Thoracic aorta (tissue), 2 donors: ENCODE data around the gene SNORC. TPM values are rescaled to one million over a fixed set of nuclear protein-coding genes. Genes with fewer than 3 reads are reported as not detected.

Experiments used
- ATAC-seq: fragments of 150-250 bp; one replicate; pipeline ENCODE4 v1.8.0; 2017; ENCODE audit warnings: low read depth; ENCODE audit not compliant: insufficient number of reproducible peaks, low FRiP score
- DNase-seq: peaks from one replicate; pipeline ENCODE4 v3.0.0-alpha.2; 2020; ENCODE audit warnings: low spot score
- H3K27ac ChIP-seq, 2 donors: fragments of 200-600 bp; sonication (generic); 1 replicate in 1 of 2; 2 replicates in 1 of 2; pipeline ENCODE4 v1.5.1; 2016; ENCODE audit warnings: mild to moderate bottlenecking in 2 of 2, moderate library complexity in 2 of 2
- H3K27me3 ChIP-seq: fragments of 200-600 bp; sonication (generic); replicated peaks from 2 replicates; pipeline ENCODE4 v1.6.0; 2016; ENCODE audit warnings: mild to moderate bottlenecking; ENCODE audit not compliant: insufficient read depth
- H3K36me3 ChIP-seq: fragments of 200-600 bp; sonication (generic); one replicate; pipeline ENCODE4 v1.5.1; 2016
- H3K4me1 ChIP-seq, 2 donors: fragments of 200-600 bp; sonication (generic); 1 replicate in 1 of 2; 2 replicates in 1 of 2; pipeline versions ENCODE4 v1.5.1 to v1.6.0; 2016; ENCODE audit warnings: low read depth in 2 of 2, mild to moderate bottlenecking in 1 of 2; ENCODE audit not compliant: control insufficient read depth in 1 of 2
- H3K4me3 ChIP-seq: fragments of 200-600 bp; sonication (generic); 2 replicates; pipeline ENCODE4 v1.5.1; 2016; ENCODE audit warnings: mild to moderate bottlenecking
- H3K9me3 ChIP-seq: fragments of 200-600 bp; sonication (generic); 2 replicates; pipeline ENCODE4 v1.5.1; 2016
- total RNA-seq, 2 donors: library from RNA; depleted of rRNA; stranded (reverse); fragments of >200 nt; gene quantifications; one replicate each; pipeline versions ENCODE4 v1.1.0 to v1.2.3, GENCODE V29; 2016
- TF ChIP-seq, protein P1 (sequence below): fragments of 200-600 bp; sonication (generic); IDR thresholded peaks from one replicate; pipeline ENCODE4 v1.5.1; 2019; ENCODE audit warnings: antibody characterized with exemption

Gene SNORC
- total RNA-seq, 2 donors from 2014 or later = 0.41 to 0.63 TPM

DNA sequence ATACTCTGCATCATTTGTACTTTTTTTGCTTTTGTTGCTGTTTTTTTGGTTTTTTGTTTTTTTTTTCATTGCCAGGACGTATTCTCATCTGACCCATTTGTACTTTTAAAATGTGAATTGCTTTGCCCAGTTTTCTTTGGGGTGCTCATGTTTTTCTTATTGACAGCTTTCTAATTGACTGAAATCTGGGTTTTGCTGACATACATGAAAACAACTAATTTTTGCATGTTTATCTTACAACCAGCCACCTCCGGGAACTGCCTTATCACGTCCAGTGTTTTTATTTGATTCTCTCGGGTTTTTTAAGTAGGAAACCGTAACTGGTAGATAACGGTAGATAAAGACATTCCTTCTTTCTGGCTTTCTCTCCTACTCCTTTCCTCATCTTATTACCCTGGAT lies 38.6 kb downstream of the SNORC start:
- Histone ChIP-seq H3K9me3 (peaks cover 5% of the 10 kb centered on the region), H3K4me1 (no peaks in the 10 kb centered on the region), H3K36me3 (no peaks in the 10 kb centered on the region), H3K27ac (no peak overlapping the region), H3K27me3 (no peaks in the 10 kb centered on the region), H3K4me3 (no peak overlapping the region)
- DNase-seq (no peak), ATAC-seq (no peak)
- TF ChIP-seq, protein P1, sequence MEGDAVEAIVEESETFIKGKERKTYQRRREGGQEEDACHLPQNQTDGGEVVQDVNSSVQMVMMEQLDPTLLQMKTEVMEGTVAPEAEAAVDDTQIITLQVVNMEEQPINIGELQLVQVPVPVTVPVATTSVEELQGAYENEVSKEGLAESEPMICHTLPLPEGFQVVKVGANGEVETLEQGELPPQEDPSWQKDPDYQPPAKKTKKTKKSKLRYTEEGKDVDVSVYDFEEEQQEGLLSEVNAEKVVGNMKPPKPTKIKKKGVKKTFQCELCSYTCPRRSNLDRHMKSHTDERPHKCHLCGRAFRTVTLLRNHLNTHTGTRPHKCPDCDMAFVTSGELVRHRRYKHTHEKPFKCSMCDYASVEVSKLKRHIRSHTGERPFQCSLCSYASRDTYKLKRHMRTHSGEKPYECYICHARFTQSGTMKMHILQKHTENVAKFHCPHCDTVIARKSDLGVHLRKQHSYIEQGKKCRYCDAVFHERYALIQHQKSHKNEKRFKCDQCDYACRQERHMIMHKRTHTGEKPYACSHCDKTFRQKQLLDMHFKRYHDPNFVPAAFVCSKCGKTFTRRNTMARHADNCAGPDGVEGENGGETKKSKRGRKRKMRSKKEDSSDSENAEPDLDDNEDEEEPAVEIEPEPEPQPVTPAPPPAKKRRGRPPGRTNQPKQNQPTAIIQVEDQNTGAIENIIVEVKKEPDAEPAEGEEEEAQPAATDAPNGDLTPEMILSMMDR = no peak

DNA sequence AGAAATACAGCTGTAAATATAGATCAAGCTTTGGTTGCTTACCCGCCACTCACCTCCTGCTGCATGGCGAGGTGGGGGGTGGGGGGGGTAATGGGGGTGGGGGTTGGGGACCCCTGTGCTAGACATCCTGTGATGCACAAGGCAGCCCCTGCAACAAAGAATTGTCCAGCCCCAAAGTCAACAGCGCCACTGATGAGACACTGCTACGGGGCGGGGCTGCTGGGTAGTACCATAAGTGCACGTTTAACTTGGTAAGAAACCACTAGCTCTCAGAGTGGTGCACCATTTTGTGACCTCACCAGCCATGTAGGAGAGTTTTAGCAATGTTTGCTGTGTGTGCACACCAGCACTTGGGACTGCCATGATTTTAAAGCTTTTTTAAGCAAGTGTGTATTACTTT lies 40.3 kb downstream of the SNORC start:
- no peak for ATAC-seq
- no peaks in the 10 kb centered on the region for H3K36me3 ChIP-seq
- no peak overlapping the region for H3K4me3 ChIP-seq
- no peaks in the 10 kb centered on the region for H3K27me3 ChIP-seq
- no peak overlapping the region for H3K27ac ChIP-seq
- H3K4me1 ChIP-seq = no peaks in the 10 kb centered on the region
- peaks cover 5% of the 10 kb centered on the region for H3K9me3 ChIP-seq
- TF ChIP-seq, protein P1 = no peak
- DNase-seq = no peak

DNA sequence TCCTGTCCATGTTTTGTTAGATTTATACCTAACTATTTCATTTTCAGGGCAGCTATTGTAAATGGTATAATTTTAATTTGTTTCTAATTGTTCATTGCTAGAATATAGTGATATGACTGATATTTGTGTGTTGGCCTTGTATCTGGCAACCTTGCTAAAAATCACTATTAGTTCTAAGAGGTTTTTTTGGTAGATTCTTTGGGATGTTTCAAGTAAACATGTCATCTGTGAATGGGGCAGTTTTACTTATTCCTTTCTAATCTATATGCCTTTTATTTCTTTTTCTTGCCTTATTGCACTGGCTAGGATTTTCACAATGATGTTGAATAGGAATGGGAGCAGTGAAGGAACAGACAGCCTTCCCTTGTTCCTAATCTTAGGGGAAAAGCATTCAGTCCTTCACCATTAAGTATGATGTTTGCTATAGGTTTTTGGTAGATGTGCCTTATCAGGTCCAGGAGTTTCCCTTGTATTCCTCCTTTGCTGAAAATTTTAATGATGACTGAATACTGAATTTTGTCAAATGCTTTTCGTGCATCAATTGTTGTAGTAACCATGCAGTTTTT lies 41.7 kb downstream of the SNORC start:
- no peak overlapping the region for H3K27ac ChIP-seq
- H3K9me3 ChIP-seq = peaks cover 5% of the 10 kb centered on the region
- H3K36me3 ChIP-seq = no peaks in the 10 kb centered on the region
- TF ChIP-seq, protein P1 = no peak
- no peaks in the 10 kb centered on the region for H3K27me3 ChIP-seq
- no peaks in the 10 kb centered on the region for H3K4me1 ChIP-seq
- no peak for ATAC-seq
- H3K4me3 ChIP-seq = no peak overlapping the region
- DNase-seq = no peak

DNA sequence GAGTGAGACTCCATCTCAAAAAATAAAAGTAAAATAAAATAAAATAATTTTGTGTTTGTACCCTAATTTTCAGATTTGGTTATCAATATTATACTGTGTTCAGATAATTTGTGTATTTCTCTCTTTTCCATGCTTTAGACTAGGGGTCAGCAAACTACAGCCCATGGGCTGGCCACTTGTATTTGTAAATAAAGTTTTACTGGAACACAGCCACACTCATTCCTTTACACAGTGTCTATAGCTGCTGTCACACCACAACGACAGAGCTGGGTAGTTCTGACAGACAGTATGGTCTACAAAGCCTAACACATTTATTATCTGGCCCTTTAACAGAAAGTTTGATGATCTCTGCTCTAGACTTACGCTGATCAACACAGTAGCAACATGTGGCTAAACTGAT lies 43.8 kb downstream of the SNORC start:
- H3K4me3 ChIP-seq = no peak overlapping the region
- H3K36me3 ChIP-seq = no peaks in the 10 kb centered on the region
- peaks cover 5% of the 10 kb centered on the region for H3K9me3 ChIP-seq
- DNase-seq = no peak
- H3K4me1 ChIP-seq = no peaks in the 10 kb centered on the region
- ATAC-seq = no peak
- TF ChIP-seq, protein P1 = no peak
- no peak overlapping the region for H3K27ac ChIP-seq
- no peaks in the 10 kb centered on the region for H3K27me3 ChIP-seq

DNA sequence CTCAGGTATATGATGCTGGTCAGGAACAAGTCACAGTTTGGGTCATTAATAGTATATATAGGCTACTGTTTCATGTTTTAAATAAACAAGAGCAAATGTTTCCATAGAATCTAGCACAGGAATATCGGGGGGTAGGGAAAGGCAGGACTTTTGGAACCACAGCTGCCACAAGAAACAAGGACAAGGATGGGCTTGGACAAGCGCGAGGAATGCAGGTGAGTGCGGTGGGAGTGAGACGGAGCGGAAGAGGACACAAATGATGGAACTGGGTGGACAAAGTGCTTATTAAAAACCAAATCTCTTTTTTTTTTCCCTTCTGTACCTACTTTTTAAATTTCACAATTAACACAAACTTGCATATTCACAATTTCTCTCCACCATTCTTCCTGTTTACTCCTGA lies 49.1 kb downstream of the SNORC start:
- no peaks in the 10 kb centered on the region for H3K27me3 ChIP-seq
- H3K4me3 ChIP-seq = no peak overlapping the region
- no peaks in the 10 kb centered on the region for H3K9me3 ChIP-seq
- H3K36me3 ChIP-seq = no peaks in the 10 kb centered on the region
- ATAC-seq (no peak), DNase-seq (no peak)
- no peak overlapping the region for H3K27ac ChIP-seq
- no peaks in the 10 kb centered on the region for H3K4me1 ChIP-seq
- TF ChIP-seq, protein P1 = no peak
